Pulmonary artery endothelial cell (primary cell): Measurements from ENCODE around the gene MZB1. TPM values are rescaled to one million over a fixed set of nuclear protein-coding genes. Genes with fewer than 3 reads are reported as not detected.

ENCODE experiments used
- total RNA-seq: library from RNA; depleted of rRNA; stranded (reverse); fragments of >200 nt; gene quantifications from 2 replicates; pipeline ENCODE4 v1.2.3, GENCODE V29; 2014

Gene MZB1
- total RNA-seq, 1 donor from 2014 or later, result not detected

Other genes starting within 250 kb of the MZB1 start
- gene SIL1, start 191.5 kb downstream of the MZB1 start, total RNA-seq, result 55.4 and 64.9 TPM in 2 replicates
- 213 and 361 TPM in 2 replicates for gene MATR3, start 96.2 kb downstream of the MZB1 start, total RNA-seq
- gene PAIP2, start 48.1 kb downstream of the MZB1 start, total RNA-seq, result 74.3 and 94.6 TPM in 2 replicates
- gene SLC23A1, start 6.6 kb downstream of the MZB1 start, total RNA-seq, result not detected in 2 replicates
- 0.79 and 2.5 TPM in 2 replicates for gene PROB1, start 5.2 kb upstream of the MZB1 start, total RNA-seq
- gene SPATA24, start 14.2 kb upstream of the MZB1 start, total RNA-seq, result 6.7 and 9.4 TPM in 2 replicates
- gene DNAJC18, start 49.6 kb upstream of the MZB1 start, total RNA-seq, result 5.9 and 7.6 TPM in 2 replicates
- 448 and 513 TPM in 2 replicates for gene ECSCR, start 72.8 kb upstream of the MZB1 start, total RNA-seq
- under 0.01 TPM in 1 of 2 replicates, not detected in the other for gene SMIM33, start 81.1 kb upstream of the MZB1 start, total RNA-seq
- gene STING1, start 92.8 kb upstream of the MZB1 start, total RNA-seq, result 89.4 and 92.2 TPM in 2 replicates
- gene UBE2D2, start 171.4 kb upstream of the MZB1 start, total RNA-seq, result 66.0 and 71.1 TPM in 2 replicates